HG02840 (cell line): Measurements from ENCODE around the gene C2CD5.
A peak's percentile ranks its signal among the peaks of the same experiment; 100 is the strongest.
"Not testable (repeated sequence)": the region's sequence is repeated elsewhere in the genome, so short reads cannot be mapped to it uniquely, and the experiment has no call there.

Experiments used
- ATAC-seq: cut with Tn5 transposase; IDR thresholded peaks from one replicate; pipeline ENCODE4 v1.9.1; 2021; ENCODE audit warnings: mild to moderate bottlenecking, moderate library complexity, moderate number of reproducible peaks; ENCODE audit not compliant: unreplicated experiment, low FRiP score

C2CD5 gene, protein sequence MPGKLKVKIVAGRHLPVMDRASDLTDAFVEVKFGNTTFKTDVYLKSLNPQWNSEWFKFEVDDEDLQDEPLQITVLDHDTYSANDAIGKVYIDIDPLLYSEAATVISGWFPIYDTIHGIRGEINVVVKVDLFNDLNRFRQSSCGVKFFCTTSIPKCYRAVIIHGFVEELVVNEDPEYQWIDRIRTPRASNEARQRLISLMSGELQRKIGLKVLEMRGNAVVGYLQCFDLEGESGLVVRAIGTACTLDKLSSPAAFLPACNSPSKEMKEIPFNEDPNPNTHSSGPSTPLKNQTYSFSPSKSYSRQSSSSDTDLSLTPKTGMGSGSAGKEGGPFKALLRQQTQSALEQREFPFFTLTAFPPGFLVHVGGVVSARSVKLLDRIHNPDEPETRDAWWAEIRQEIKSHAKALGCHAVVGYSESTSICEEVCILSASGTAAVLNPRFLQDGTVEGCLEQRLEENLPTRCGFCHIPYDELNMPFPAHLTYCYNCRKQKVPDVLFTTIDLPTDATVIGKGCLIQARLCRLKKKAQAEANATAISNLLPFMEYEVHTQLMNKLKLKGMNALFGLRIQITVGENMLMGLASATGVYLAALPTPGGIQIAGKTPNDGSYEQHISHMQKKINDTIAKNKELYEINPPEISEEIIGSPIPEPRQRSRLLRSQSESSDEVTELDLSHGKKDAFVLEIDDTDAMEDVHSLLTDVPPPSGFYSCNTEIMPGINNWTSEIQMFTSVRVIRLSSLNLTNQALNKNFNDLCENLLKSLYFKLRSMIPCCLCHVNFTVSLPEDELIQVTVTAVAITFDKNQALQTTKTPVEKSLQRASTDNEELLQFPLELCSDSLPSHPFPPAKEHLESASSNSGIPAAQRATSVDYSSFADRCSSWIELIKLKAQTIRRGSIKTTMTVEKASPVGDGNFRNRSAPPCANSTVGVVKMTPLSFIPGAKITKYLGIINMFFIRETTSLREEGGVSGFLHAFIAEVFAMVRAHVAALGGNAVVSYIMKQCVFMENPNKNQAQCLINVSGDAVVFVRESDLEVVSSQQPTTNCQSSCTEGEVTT

DNA sequence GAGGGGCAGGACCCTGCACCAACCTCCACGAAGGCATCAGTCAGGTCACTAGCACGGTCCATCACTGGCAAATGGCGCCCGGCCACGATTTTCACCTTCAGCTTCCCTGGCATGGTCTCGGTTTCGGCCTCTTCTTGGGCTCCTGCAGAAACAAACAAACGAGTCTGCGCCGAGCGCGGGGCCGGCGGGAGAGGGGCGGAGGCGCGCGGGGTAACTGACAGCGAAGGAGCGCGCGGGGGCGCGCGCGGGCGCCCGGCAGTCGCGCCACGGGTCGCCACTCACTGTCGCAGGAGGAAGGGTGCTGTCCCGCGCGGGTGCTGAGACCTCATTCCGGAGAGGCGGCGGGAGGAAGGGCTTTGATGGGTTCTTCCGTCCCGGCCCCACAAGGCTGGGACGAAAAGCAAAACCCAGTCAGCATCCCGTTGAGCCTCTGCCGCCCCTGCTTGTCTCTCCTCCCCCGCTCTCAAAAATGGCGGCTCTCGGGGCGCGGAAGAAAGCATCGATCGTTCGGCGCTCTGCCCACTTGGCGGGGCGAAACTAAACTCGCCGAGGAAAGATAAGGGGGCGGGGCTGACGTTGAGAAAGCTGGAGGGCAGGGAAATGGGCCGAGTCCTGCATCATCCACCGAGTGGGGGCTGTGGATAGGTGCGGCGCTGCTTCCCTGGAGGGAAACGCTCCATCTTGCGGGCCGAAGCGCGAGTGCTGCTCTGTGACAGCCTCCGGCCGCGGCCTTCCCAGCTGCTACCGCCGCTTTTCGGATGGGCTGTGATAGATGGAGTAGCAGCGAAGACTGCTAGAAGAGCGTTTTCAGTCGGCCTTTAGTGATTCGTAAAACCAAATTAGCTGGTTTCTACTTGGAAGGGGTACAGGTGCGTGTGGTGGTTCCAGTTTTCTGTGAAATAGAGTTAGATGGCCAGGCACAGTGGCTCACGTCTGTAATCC, at the start of gene C2CD5:
Gene C2CD5 (minus strand): TSS at position 505 of the 942 bp plus-strand sequence. CDS start 392 bp downstream, at position 113.
- peak; percentile 84 for ATAC-seq

DNA sequence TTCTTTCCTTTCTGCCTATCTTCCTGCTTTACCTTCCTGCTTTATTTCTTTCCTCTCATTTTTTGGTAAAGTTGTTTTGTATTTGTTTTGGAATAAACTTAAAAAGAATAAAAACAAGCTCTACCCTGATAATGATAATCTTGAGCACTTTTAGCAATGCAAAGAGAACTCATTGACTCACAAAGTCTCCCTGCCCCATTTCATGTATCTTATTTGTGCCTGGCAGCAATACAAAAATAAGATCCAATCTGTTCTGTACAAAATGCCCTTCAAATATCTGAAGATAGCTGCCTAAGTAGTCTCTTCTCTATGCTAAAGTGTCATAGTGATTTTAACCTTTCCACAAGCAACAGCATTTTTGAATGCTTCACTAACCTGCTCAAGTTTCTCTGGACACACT, 49.5 kb upstream of the C2CD5 start:
- no peak for ATAC-seq

DNA sequence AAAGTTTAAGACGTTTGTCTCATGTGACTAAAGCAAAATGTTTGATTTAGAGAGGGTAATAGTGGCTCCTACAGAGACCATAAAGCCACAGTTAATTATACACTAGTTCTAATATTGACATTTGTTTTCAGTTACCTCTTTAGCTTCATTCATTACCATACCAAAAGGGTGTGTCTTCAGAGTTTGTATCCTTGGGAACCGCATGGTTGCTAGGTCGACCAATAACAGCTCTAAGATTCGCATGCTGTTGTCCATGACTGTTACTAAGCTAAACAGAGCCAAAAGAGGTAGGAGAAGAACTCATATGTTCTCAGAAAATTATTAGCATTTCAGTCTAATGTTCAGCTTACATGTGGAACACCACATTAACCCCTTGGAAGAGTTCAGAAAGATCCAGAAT, 44.5 kb upstream of the C2CD5 start:
- no peak for ATAC-seq

DNA sequence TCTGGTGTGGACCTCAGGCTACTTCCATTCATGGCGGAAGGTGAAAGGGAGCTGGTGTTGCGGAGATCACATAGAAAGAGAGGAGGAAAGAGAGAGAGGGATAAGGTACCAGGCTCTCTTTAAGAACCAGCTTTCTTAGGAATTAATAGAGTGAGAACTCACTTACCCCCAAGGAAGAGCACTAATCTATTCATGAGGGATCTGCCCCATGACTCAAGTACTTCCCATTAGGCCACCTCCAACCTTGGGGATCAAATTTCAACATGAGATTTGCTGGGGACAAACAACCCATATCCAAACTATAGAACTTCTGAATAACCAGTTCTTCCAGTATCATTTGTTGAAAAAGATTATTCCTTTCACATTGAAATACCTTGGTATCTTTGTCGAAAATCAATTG, 34.0 kb upstream of the C2CD5 start:
- ATAC-seq = no peak

DNA sequence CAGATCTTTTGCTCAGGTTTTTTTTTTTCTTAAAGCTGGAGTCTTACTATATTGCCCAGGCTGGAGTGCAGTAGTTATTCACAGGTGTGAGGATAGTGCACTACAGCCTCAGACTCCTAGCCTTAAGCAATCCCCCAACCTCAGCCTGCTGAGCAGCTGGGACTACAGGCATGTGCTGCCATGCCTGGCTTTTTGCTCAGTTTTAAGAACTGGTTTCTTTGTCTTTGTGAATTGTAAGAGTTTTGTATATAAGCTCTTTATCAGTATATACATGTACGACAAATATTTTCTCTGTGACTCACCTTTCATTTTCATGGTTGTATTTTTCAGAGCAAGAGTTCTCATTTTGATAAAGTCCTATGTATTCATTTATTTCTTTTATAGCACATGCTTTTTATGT, 33.3 kb upstream of the C2CD5 start:
- ATAC-seq = no peak

DNA sequence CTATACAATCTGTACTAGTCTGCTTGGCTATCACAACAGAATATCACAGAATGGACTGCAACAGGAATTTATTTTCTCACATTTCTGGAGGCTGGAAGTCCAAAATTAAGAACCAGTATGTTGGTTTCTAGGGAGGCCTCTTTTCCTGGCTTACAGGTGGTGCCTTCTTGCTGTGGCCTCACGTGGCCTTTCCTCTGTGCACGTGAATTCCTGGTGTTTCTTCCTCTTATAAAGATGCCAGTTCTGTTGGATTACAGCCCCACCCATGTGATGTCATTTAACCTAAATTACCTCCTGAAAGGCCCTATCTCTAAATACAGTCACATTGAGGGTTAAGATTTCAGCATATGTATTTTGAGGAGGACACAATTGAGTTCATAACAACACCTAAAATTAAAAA, 32.1 kb upstream of the C2CD5 start:
- ATAC-seq = no peak

DNA sequence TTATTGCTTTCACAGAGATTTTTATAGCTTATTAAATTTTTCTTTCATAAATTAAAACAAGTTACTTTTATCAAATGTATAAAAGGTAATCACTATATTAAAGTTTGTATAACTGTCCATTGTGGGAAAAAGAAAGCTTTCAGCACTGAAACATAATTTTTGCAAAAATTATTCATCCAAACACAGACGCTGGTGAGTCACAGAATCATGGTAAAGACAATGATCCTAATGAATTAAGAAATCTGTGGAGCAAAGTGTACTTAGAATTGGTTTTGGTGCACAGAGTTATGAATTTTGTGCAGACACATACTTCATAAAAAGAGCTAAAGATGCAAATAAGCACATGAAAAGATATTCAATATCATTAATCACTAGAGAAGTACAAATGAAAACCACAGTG, 31.7 kb upstream of the C2CD5 start:
- no peak for ATAC-seq

DNA sequence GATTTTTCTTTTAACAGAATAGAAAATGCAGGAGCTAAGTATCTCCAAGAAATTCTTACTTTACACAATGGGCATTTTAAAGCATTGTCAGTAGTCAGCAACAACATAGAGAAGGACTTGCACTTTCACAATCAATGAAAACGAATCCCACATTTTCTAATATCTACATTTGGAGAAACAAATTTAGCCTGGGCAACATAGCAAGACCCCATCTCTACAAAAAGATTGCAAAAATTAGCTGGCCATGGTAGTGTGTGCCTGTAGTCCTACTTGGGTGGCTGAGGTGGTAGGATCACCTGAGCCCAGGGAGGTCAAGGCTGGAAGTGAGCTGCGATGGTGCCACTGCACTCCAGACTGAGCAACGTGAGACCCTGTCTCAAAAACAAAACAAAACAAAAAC, 30.6 kb upstream of the C2CD5 start:
- no peak for ATAC-seq

DNA sequence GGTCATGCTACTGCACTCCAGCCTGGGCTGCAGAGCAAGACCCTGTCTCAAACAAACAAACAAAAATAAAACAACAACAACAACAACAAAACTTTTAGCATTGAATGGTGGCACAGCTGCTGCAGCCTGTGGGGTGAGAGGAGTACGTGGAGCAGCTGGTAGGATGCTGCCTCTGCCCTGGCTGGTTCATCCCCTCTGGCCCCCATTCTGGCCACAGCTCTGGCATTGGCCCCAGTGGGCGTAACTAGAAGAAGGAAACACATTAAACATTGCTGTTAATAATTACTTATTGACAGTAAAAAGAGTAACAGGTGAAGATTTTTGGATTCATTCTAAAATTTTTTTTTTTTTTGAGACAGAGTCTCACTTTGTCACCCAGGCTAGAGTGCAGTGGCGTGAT, 28.8 kb upstream of the C2CD5 start:
- no peak for ATAC-seq

DNA sequence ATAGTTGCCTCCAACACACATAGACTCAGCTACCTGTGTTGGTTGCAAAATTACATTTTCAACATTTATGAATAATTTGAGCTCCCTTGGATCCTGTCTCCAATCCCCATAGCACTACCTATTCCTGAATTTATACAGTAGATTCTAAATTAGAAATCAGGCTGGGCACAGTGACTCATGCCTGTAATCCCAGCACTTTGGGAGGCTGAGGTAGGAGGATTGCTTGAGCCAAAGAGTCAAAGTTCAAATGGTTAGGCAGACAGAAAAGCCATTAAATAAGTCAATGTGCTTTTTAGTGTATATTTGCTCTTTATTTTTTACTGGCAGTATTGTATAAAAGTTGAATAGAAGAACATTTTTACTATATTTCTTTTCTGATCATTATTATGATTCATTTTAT, 24.9 kb upstream of the C2CD5 start:
- no peak for ATAC-seq

DNA sequence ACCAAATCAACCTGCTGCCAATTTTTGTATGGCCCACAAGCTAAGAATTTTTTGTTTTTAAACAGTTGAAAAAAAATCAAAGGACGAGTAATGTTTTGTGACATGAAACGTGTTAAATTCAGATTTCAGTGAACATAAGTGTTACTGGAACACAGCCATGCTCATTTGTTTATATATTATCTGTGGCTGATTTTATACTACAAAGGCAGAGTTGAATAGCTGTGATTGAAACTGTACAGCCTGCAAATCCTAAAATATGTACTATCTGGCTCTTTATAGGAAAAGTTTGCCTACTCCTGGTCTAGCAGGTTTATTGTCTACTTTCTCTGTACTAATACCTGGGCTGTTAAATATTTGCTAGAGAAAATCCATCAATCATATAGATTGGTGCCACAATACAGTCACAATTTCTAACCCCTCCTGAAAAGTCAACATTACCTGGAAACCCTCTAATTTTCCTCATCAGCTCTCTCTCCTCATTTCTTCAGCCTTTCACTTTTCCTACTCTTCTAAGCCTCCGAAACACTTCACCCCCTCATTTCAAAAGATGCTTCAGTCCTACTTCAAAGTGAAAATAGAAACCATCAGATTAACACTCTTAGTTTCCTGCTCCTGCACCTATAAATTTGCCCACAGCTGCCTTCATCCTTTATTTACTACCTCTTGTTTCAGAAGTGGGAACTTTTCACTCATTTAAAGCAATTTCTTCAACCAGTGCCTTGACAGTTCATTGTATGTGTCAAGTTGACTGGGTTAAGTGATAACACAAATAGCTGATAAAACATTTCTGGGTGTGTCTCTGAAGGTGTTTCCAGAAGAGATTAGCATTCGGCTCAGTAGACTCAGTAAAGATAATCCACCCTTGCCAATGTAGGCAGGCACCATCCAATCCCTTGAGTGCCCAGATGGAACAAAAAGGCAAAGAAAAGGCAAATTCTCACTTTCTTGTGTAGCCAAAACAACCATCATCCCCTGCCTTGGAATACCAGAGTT, 18.0 kb upstream of the C2CD5 start:
- ATAC-seq = no peak

DNA sequence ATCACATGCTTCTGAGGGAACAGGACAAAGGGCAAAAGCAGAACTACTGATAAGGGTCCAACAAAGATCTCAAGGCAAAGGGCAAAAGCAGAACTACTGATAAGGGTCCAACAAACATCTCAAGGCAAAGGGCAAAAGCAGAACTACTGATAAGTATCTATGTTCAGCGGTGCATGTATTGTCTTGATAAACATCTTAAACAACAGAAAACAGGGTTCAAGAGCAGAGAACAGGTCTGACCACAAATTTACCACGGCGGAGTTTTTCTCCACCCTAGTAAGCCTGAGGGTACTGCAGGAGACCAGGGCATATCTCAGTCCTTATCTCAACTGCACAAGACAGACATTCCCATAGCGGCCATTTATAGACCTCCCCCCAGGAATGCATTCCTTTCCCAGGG, 10.4 kb upstream of the C2CD5 start:
- not testable (repeated sequence) for ATAC-seq

DNA sequence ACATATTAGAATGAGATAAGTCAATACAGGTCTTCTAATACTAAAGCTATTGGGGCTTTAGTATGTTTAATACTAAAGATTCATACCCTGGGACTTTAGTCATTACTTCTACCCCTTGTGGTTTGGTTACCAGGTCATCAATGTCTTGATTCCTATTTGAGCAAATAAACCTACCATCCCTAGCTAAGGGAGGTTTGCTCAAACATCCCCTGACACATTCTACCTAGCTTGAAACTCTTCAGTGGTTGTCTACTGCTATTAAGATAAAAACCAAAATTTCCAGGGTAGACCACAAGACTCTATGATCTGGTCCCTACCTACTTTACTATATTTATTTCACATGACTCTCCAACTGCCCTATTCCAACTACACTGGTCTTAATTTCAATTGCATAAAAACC, 7.3 kb upstream of the C2CD5 start:
- ATAC-seq = no peak

DNA sequence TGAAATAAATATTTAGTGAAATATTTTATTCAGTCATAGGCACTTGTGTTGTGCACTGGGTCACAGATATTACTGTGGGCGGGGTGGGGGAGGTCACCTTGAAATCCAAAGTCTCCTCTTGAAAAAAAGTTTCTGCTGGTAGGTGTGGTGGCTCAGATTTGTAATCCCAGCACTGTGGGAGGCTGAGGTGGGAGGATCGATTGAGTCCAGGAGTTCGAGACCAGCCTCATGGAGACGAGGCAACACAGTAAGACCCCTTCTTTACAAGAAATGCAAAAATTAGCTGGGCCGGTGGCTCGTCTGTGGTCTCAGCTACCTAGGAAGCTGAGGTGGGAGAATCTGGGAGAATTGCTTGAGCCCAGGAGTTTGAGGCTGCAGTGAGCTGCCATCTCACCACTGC, 913 bp upstream of the C2CD5 start:
- ATAC-seq = no peak

DNA sequence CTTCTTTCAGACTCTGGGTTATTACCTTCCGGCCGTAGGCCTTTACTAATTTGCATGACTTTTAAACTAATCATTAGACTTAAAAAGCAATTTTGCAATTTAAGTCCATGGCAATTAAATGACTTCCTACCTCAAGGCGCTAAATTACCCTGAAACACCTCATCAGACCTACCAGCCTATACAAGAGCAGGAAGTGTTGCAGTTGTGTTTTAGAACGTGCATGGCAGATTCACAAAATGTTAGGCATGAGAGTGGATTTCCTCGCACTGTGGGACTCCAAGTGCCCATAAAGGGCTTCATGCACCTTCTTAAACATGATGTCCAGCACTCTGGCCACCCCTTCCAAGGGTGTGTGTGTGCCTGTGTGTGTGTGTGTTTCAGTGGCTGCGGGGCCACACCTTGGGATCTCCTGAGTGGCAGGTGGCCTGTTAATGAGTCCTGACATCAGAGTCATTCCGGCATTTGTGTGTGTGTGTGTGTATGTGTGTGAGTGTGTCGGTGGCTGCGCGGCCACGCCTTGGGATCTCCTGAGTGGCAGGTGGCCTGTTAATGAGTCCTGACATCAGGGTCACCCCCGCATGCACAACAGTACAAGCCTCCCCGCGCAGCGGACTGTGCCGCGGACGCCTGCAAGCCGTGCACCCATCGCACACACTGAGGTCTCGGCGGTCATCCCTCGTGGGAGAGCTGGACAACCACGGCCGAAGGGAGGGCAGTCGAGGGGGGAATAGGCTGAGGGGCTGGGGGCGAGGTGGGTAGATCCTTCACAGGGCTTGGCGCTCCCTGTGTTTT, 900 bp downstream of the C2CD5 start:
- ATAC-seq = peak; percentile 39

DNA sequence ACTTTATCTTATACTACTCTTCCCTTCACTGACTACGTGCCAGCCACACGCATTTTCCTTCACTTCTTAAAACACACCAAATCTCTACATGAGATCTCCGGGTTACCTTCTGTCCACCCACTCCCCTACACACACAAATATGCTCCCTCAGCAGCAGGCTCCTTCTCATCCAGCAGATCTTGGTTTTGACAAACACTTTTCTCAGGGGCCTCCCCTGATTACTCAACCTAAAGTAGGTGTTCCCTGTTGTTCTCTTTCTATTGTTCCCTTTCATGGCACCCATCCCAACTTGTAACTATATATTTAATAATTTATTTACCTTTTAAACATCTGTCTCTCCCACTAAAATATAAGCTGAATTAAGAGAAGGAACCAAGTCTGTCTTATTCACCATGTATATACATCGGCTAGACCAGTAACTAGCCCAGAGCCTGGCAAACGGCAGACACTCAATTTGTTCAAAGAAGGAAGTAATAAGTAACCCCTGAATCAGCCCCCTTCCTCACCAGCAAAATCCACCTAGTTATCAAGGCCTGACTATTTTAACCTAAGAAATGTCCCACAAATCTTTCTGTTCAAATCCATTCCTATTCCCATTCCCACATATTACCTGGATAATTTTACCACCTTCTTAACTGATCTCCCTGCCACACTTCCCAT, 2.7 kb downstream of the C2CD5 start:
- no peak for ATAC-seq

DNA sequence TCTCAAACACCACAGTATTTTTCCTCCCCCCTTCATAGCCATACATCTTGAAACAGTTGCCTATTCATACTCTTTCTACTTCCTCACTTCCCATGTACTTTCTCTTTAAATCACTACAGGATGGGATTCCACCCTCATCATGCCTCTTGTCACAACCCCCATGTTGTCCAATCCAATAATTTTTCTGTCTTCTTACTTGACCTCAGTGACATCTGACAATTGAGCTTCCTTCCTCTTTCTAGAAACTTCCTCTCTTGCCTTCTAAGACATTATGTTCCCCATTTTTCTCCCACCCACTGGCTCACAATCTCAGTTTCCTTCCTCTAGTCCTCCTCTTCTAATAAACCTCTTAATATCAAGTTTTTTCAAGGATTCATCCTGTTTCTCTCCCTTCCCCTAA, 5.3 kb downstream of the C2CD5 start:
- no peak for ATAC-seq

DNA sequence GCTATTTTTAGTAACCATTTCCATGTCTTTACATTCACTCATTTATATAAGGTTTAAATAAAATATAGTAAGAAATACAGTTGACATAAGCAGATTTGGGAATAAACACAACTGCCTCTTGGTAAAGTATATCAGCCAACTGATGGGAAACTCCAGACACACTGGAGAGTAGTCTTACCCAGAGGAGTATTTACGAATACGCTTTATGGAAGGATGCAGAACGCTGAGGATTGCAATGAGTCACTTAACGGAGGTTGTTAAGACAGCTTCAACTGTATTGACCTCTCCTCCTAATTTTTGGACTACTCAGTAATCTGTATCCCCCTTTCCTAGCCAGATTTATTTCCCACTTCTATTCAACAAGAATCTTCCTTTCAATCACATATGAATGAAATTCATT, 6.0 kb downstream of the C2CD5 start:
- ATAC-seq = no peak
